GM21717 (cell line): ENCODE measurements around the gene OR10G2.
"Not testable (repeated sequence)": the region's sequence is repeated elsewhere in the genome, so short reads cannot be mapped to it uniquely, and the experiment has no call there.

Experiments
- ATAC-seq: cut with Tn5 transposase; IDR thresholded peaks from one replicate; pipeline ENCODE4 v1.9.1; 2021; ENCODE audit warnings: mild to moderate bottlenecking, moderate library complexity; ENCODE audit not compliant: unreplicated experiment

Gene OR10G2

GRCh38 chr14:21602181-21602580 lies 32.6 kb downstream of the OR10G2 start:
- ATAC-seq = not testable (repeated sequence)

- ATAC-seq = no peak
These were observed 45.4 kb downstream of the OR10G2 start for GRCh38 chr14:21589317-21589716.
